CD4-positive, alpha-beta T cell treated with Interleukin-1 beta for 1 hour (primary cell): ENCODE data around the gene FXN.
A peak's percentile ranks its signal among the peaks of the same experiment; 100 is the strongest.
"Not testable (repeated sequence)": the region's sequence is repeated elsewhere in the genome, so short reads cannot be mapped to it uniquely, and the experiment has no call there.

ENCODE experiments used
- DNase-seq, 2 donors: peaks; one replicate each; pipeline ENCODE4 v3.0.0-alpha.2; 2020 to 2022

The FXN gene

DNA sequence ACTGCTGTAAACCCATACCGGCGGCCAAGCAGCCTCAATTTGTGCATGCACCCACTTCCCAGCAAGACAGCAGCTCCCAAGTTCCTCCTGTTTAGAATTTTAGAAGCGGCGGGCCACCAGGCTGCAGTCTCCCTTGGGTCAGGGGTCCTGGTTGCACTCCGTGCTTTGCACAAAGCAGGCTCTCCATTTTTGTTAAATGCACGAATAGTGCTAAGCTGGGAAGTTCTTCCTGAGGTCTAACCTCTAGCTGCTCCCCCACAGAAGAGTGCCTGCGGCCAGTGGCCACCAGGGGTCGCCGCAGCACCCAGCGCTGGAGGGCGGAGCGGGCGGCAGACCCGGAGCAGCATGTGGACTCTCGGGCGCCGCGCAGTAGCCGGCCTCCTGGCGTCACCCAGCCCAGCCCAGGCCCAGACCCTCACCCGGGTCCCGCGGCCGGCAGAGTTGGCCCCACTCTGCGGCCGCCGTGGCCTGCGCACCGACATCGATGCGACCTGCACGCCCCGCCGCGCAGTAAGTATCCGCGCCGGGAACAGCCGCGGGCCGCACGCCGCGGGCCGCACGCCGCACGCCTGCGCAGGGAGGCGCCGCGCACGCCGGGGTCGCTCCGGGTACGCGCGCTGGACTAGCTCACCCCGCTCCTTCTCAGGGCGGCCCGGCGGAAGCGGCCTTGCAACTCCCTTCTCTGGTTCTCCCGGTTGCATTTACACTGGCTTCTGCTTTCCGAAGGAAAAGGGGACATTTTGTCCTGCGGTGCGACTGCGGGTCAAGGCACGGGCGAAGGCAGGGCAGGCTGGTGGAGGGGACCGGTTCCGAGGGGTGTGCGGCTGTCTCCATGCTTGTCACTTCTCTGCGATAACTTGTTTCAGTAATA is at the start of gene FXN:
FXN (plus strand) TSS at position 315 of the 871 bp plus-strand sequence; CDS start at position 346, 31 bp downstream.
- peak; percentile 81 to 83 for DNase-seq

DNA sequence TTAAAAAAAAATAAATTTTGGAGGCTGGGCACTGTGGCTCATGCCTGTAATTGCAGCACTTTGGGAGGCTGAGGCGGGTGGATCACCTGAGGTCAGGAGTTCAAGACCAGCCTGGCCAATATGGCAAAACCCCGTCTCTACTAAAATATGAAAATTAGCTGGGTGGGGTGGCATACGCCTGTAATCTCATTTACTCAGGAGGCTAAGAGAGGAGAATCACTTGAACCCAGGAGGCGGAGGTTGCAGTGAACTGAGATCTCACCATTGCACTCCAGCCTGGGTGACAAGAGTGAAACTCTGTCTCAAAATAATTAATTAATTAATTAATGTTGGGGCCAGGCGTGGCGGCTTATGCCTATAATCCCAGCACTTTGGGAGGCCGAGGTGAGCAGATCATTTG is 48.6 kb upstream of the FXN start:
- DNase-seq: not testable (repeated sequence)

DNA sequence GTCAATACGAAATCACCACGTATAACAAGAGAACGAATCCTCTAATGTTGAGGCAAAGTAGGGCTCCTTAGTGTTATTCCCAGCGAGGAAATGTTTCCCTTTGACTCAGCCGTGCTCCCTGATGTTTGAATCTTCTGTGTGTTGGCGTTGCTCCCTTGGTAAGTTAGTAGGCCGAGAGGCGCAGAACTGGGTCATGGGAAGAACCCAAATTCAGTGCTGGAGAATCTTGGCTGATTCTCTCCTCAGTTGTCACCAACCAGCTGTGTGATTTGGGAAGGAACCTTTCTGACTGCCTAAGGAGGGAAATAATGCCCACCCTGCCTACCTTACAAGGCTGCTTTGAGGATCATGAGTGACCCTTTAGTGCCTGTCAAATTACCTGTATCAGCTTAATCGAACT is 44.1 kb upstream of the FXN start:
- no peak for DNase-seq

DNA sequence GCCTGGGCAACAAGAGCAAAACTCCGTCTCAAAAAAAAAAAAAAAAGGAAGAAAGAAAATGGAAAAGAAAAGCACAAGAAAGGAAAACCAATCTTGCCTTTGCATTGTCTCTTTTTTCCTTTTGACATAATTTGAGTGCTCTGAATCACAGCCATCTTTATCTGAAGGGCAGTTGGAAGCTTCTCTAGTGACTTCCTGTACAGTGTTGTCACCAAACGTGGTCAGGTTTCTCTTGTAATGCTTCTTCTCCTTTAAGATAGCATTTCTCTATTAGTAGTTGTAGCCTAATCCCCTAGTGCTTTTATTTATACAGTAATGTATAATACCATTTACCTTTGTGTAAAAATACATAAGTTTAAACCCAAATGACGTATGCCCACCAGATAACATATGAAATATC is 39.8 kb upstream of the FXN start:
- DNase-seq: no peak

DNA sequence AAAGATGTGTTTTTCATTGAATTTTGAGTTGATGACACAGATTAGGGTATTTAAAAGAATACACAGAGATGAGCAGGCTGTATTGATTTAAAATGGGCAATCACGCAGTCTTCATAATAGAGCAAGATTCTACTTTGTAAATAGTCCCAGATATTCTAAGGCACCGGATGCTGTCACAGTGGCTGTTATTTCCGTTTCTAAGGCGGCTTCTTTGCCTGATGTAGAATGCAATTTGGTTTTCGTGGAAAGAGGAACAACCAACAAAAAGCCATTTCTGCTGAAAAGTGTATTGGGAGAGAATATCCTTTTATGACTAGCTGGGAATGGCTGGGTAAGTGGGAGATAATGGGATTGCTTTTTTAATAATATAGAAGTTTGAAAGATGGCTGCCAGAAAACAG is 39.1 kb upstream of the FXN start:
- no peak for DNase-seq

DNA sequence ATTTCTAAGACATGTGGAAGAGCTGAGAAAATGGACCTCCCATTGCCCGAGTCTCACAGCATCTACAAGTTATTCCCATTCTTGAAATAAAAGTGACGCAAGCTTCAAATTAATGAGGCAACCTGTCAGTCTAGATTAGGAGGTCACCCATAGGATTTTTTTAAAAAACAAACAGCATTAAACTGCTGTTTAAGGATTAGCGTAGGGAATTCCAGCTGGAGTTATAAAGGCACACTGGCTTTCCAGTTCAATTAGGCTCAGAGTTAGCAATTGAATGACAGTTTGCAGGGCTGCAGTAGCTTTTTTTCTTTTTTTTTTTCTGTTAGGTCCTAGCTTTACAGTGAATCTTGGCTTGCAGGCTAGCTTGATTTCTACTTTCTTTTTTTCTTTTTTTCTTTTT is 37.9 kb upstream of the FXN start:
- DNase-seq: no peak

DNA sequence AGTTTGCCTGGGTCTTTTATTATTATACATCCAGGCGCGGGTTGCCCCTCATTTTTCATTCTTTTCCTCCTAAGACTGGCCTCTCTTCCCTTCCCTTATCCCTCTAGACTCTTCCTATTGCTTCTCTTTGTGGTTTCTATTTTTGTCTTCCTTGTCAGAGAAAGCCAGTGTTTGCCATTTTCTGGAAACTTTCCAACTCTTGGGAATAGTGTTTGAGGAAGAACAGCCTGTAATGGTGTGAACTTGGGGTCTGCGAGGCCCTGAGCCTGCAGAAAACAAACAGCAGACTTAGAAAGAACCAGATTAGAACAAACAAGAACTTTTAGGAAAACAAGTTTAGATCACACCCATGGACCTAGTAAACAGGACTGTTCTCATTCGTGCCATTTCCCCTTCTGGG is 37.2 kb upstream of the FXN start:
- no peak for DNase-seq

DNA sequence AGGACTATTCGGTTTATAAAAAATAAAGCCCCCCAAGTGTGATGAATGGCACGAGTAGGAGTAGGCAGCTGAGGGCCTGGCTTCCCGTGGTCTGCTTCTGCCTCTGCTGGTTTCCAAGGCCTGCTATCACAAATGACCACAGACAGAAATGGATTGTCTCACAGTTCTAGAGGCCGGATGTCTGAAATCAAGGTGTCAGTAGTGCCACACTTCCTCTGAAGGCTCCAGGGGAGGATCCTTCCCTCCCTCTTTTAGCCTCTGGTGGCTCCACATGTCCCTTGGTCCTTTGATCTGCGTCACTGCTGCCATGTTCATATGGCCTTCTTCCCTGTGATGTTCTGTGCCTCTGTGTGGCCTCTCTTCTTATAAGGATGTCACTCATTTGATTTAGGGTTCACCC is 36.7 kb upstream of the FXN start:
- DNase-seq: no peak

DNA sequence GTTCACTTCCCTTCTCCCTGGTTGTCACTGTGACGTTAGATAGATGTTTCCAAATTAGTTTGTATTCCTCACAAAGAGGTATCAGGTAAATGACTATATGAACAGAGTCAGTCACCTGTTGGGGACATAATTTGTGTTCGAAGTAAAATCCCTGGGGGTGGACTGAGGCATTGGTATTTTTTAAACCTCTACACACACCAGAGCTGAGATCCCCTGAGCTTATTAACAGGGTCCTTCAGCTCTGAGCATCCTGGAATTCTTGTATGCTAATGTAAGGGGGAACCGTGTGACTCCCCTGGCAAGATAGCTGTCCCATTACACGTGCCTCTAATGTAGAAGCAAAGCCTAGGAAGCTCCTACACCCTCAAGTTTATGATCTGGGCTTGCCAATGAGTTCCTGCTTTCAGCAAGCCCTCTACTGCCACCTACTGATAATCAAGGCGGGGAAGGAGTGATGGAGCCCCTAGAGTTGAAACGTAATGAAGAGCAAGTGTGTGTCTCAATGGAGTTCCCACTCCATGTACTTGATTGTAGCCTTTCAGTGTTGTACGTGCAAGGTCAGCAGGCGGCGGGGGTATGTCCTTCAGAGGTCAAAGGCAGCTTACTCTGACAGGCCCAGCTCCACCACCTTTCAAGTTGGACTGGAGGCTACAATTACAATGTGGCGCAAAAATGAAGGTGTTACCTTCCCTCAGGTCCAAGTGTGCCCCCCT is 36.0 kb upstream of the FXN start:
- peak; percentile 71 to 75 for DNase-seq

DNA sequence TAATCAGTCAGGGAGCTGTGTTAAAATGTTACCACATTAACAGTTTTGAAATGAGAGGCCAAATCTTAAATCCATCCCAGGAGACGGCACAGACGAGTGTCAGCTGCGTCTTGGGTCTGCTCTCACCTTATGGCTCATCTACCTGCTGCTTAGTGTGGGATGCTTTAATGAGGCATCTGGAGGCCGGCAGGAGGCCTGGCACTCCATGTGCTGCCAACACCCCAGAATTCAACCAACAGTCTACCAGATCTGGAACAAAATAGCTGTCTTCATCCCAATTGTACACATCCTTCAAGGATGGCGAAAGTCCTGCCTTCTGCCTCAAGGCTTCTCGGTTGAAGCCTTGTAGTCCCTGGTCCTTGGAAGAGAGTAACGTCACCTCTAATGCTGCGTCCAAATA is 33.6 kb upstream of the FXN start:
- DNase-seq: no peak

DNA sequence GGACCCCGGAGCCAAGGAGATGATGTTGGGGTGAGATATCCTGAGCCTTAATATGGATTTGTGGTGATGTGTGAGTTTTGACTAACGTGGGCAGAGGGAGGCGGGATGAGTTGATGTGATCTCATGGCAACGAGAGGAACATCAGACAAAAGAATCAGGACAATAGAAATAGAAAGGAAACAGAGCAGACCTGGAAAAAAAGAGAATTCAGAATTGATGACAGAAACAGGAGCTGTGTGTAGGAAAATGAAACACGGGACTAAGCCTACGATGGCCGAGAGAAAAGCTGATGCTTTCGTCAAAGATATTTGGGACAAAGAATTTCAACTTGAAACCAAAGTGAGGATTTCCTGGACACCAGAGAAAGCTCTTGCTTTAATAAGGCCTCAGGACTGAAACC is 32.5 kb upstream of the FXN start:
- DNase-seq: no peak

DNA sequence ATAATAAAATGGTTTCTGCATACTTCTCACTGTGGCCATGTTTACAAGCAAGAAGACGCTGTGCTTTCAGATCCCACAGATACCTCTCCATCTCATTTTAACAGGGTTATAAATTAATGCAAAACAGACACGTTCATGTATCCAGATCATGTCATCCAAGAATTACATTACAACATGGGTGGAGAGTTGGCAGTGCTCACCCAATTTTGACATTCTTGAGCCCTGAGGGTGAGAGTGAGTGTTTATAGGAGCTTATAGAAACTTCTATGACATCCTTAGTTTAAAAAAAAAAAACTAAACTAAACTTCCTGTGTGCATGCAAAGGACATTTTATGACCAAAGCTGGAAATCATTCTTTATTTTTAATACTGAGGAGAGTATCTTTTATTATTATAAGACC is 30.7 kb upstream of the FXN start:
- DNase-seq: no peak

DNA sequence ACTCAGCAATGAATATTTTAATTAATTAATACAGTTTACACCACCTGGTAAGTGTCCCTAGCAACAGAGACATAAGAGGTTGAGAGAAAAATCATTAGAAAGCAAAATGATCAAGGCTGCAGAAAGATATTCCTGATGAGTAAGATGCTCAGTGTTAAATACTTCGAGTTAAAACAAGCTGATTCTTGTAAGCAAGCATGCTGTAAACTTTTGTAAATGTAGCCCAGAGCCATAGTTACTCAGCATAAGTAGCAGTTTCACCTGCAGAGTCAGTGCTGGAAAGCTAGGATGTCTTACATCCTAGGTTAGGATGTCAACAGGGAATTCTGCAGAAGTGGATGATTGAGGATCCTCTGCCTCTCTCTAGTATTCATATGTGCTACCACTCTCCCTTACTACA is 25.8 kb upstream of the FXN start:
- no peak for DNase-seq

DNA sequence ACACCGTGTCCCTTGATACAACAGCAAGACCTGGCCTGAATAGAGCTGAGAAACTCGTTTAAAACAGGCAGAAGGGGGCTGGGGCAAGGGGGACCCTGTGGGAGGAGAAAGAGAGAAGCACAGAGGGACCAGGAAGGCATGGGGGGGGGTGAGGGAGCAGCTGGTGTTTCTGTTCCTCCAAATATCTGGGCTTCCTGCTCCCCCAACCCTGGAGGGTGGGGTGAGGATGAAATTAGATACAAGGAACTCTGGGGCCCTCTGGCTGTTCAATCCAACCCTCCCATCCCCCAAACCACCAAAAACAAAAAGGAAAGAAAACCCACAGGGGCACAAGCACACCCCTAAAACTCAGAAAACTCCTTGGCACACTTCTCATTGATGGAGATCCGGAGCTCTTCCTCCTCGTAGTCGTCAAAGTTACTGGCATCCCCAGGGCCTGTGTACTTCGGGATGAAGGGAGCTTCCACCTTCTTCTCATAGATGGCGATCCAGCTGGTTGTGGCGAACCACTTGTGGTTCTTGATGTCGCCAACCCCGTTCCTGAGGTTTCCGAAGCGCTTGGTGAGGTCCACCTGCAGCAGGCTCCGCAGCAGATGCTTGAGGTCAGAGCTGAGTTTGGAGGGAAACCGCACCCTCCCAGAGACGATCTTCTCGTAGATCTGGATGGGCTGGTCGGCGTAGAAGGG is 22.7 kb upstream of the FXN start:
- no peak for DNase-seq

DNA sequence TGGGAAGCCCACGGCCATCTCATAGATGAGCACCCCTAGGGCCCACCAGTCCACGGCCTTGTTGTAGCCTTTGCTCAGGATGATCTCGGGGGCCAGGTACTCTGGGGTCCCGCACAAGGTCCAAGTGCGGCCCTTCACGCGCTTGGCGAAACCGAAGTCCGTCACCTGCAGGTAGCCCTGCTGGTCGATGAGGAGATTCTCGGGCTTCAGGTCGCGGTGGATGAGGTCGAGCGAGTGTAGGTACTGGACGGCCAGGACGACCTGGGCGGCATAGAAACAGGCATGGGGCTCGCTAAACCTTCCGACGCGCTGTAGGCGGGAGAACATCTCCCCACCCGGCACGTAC is 22.2 kb upstream of the FXN start:
- no peak for DNase-seq

DNA sequence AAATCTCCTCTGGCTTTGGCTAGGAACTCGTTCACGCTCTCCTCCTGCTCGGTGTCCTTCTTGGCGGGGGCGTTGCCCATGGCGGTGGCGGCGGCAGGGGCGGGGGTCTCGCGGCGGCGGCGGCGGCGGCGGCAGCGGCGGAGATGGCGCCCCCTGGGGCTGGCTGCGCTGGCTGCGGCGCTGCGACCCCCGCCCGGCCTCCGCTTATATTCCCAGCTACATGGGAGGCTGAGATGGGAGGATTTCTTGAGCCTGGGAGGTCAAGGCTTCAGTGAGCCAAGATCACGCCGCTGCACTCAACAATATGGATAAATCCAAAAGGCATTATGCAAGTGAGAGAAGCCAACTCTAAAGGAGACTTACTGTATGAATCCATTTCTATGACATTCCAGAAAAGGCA is 21.5 kb upstream of the FXN start, which contains the start of gene PRKACG:
PRKACG (minus strand) TSS at position 101 of the 400 bp plus-strand sequence; CDS start at position 80, 21 bp downstream.
- no peak for DNase-seq

DNA sequence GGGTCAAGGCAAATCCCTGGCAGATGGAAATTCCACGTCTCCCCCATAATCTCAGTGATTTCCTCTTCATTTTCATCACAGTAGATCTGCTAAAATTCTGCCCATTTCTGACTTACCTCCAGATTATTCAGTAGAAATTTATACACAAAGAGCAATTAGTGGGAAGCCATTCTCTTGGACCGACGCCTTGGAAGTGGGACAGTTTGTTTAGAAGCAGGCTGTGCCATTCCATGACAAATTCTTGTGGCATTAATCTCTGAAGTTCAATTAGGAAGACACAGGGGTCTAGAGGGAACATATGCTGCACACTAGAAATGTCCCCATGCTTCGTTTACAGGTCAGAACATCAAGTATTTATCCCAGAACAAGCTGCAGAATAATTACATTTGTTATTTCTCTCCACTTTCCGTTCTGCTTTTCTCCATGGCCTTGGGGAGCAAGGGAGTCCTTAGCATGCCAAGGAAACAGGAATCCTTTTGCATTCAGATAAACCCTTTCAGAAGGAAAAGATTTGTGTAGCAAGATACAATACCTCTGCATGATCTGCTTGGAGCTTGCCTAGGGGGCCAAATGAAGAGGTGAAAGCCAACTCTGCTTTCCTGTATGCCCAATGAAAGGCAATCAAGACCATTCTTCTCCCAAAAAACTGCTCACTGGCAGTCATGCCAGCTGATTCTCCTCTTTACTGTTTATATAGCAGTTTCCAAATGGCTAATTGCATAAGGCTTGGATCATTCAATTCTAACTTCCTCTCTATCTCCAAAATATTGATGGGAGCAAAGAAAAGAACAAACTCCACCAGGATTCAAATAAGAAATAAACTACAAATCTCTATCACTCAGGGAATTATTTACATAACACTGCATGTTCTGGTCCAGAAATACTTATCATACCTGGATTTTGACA is 19.1 kb upstream of the FXN start:
- no peak for DNase-seq

DNA sequence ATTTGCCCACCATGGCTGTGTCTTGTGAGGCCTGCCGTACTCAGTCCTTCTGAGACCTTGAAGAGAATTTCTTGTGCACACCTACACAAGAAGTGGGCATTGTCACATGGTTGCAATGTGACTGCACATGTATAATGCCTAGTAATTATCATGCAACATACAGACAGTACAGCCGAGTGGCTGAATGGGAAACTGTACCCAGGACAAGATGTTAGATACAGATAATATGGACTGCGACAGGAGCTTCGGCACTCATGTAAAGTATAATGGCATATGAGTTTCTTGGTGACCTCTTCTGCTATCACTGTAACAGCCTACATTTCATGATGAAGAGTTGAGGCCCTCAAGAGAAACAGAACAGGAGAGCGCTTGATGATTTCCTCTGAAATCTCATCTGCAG is 16.8 kb upstream of the FXN start:
- no peak for DNase-seq

DNA sequence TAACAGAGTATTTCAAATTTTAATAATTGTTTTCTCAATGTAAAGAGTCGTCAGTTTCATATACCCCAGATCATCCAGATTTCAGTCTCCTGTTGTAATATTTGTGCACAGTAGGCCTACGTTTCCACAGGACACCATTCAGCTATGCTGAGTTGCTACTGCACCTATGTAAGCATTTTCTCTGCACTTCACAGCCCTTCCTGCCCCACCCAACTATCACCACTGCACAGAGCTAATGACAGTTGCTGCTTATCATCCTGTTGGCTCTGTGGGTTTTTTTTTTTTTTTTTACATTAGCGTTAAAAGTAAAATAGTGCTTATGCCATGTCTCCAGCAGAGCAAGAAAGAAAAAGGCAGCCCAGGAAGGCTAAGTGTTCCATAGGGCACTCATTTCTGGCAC is 15.7 kb upstream of the FXN start:
- peak; percentile 49 to 58 for DNase-seq

DNA sequence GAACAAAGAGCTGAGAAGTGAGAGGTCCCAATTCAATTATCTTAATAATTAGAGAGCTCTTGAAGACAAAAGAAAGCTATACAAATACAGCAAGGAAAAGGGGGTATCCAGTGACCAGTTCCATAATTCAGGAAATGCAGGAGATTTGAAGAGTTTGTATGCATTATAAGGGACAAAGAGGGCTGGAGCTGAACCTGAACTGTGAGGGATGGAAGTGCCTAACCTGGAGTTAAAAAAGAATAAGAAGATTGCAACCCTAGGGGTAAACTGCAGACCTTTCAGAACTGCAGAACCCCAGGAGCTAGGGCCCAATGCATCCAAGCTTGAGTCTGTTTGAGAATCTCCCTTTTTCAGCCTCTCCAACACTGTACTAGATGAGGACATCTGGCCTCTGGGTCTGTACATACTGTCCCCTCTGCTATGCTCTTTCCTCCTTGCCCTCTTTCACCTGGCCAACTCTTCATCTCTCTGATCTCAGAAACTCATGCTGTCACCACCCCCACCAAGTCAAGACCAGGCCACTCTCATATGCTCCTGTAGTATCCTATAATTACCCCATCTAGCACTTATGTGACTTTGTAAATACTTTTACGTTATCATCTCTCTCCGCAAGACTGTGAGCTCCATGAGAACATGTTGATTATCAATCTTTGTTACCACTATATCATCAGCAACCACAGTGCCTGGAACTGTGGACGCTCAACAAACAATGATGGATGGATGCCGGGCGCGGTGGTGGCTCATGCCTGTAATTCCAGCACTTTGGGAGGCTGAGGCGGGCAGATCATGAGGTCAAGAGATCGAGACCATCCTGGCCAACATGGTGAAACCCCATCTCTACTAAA is 15.0 kb upstream of the FXN start:
- DNase-seq: no peak

DNA sequence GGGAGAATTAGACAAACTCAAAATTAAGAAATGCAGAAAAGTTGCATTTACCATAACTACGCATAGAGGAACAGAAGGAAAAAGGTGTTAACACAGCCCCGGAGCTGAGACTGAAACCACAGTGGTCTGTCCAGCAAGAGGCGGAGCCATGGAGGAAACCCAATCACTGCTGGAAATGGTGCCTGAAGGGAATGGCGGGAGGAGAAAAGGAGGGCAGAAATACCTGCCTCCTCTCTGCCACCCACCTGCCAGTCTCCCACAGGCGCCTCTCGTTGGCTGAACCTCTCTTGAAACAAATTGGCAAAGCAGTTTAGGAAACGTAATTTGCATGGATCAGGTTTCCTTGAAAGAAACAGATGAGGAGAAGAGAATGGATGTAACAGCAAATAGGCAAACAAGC is 11.9 kb upstream of the FXN start:
- DNase-seq: no peak
